ENCODE results near the gene EPHA2. TPM values are rescaled to one million over a fixed set of nuclear protein-coding genes. Genes with fewer than 3 reads are reported as not detected.

Gene EPHA2
- total and polyA plus RNA-seq, 2 experiments from 2014 or later: 7.5 to 51.2 TPM

GRCh38 chr1:16114527-16115467 is 41.1 kb downstream of the EPHA2 start (continued):
- TF ChIP-seq, protein P1, sequence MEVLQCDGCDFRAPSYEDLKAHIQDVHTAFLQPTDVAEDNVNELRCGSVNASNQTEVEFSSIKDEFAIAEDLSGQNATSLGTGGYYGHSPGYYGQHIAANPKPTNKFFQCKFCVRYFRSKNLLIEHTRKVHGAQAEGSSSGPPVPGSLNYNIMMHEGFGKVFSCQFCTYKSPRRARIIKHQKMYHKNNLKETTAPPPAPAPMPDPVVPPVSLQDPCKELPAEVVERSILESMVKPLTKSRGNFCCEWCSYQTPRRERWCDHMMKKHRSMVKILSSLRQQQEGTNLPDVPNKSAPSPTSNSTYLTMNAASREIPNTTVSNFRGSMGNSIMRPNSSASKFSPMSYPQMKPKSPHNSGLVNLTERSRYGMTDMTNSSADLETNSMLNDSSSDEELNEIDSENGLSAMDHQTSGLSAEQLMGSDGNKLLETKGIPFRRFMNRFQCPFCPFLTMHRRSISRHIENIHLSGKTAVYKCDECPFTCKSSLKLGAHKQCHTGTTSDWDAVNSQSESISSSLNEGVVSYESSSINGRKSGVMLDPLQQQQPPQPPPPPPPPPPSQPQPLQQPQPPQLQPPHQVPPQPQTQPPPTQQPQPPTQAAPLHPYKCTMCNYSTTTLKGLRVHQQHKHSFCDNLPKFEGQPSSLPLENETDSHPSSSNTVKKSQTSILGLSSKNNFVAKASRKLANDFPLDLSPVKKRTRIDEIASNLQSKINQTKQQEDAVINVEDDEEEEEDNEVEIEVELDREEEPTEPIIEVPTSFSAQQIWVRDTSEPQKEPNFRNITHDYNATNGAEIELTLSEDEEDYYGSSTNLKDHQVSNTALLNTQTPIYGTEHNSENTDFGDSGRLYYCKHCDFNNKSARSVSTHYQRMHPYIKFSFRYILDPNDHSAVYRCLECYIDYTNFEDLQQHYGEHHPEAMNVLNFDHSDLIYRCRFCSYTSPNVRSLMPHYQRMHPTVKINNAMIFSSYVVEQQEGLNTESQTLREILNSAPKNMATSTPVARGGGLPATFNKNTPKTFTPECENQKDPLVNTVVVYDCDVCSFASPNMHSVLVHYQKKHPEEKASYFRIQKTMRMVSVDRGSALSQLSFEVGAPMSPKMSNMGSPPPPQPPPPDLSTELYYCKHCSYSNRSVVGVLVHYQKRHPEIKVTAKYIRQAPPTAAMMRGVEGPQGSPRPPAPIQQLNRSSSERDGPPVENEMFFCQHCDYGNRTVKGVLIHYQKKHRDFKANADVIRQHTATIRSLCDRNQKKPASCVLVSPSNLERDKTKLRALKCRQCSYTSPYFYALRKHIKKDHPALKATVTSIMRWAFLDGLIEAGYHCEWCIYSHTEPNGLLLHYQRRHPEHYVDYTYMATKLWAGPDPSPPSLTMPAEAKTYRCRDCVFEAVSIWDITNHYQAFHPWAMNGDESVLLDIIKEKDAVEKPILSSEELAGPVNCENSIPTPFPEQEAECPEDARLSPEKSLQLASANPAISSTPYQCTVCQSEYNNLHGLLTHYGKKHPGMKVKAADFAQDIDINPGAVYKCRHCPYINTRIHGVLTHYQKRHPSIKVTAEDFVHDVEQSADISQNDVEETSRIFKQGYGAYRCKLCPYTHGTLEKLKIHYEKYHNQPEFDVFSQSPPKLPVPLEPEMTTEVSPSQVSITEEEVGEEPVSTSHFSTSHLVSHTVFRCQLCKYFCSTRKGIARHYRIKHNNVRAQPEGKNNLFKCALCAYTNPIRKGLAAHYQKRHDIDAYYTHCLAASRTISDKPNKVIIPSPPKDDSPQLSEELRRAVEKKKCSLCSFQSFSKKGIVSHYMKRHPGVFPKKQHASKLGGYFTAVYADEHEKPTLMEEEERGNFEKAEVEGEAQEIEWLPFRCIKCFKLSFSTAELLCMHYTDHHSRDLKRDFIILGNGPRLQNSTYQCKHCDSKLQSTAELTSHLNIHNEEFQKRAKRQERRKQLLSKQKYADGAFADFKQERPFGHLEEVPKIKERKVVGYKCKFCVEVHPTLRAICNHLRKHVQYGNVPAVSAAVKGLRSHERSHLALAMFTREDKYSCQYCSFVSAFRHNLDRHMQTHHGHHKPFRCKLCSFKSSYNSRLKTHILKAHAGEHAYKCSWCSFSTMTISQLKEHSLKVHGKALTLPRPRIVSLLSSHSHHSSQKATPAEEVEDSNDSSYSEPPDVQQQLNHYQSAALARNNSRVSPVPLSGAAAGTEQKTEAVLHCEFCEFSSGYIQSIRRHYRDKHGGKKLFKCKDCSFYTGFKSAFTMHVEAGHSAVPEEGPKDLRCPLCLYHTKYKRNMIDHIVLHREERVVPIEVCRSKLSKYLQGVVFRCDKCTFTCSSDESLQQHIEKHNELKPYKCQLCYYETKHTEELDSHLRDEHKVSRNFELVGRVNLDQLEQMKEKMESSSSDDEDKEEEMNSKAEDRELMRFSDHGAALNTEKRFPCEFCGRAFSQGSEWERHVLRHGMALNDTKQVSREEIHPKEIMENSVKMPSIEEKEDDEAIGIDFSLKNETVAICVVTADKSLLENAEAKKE (CRISPR knock-in tag; IDR thresholded peaks at IDR 0.05): no peak
- no peak for TF ChIP-seq ZNF114 (CRISPR knock-in tag; IDR thresholded peaks at IDR 0.05)
- TF ChIP-seq ETS1 (IDR thresholded peaks at IDR 0.05): no peak
- TF ChIP-seq STAT1 (IDR thresholded peaks at IDR 0.05; ENCODE audit: unreplicated experiment): no peak
- no peak for TF ChIP-seq JUNB (IDR thresholded peaks at IDR 0.05; ENCODE audit: unreplicated experiment)
- TF ChIP-seq EZH2 (IDR thresholded peaks at IDR 0.05; ENCODE audit: low read depth, unreplicated experiment): no peak

Measured in GM23338 (cell line).